GM18498 (cell line): Measurements from ENCODE around the gene CYP2W1.
"Not testable (repeated sequence)": the region's sequence is repeated elsewhere in the genome, so short reads cannot be mapped to it uniquely, and the experiment has no call there.

Experiments
- ATAC-seq: cut with Tn5 transposase; IDR thresholded peaks from one replicate; pipeline ENCODE4 v1.9.1; 2021; ENCODE audit warnings: mild to moderate bottlenecking, moderate library complexity; ENCODE audit not compliant: unreplicated experiment

Gene CYP2W1

DNA sequence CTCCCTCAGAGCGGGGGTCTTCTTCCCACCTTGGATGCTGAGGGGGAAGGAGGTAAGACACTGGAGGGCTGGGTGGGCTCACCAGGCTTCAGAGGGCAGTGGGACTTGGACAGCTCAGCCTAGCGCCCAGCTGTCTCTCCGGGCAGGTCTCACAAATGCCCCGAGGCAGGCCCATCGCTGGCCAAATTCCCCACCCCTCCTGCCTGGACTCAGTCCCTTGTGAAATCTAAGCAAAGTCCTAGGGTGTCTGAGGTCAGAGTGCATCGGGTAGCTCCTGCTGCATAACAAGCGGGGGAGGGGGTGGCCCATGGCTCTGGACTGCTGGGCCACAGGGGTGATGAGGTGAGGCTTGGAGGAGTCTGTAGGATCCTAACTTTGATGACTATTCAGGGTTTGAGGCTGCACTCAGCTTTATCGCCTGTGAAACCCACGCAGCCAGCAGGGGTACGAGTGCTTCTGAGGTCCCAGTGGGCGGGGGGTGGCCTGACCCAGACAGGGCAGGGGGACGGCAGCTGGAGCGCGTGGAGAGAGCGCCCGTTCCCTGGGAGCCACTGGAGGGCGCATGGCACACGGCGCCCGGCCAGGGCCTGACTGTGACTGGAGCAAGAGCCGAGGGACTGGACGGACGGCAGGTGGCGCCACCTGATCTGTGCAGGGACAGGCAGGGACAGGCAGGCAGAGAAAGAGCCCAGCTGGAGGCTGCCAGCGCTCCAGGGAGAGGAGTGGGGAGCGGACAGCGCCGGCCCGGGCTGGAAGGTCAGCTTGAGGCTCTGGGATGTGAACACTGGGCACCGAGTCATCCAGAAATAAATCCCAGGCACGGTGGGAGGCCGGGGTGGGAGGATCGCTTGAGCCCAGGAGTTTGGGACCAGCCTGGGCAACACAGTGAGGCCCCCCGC lies 10.0 kb downstream of the CYP2W1 start:
- ATAC-seq: peak; percentile 84

DNA sequence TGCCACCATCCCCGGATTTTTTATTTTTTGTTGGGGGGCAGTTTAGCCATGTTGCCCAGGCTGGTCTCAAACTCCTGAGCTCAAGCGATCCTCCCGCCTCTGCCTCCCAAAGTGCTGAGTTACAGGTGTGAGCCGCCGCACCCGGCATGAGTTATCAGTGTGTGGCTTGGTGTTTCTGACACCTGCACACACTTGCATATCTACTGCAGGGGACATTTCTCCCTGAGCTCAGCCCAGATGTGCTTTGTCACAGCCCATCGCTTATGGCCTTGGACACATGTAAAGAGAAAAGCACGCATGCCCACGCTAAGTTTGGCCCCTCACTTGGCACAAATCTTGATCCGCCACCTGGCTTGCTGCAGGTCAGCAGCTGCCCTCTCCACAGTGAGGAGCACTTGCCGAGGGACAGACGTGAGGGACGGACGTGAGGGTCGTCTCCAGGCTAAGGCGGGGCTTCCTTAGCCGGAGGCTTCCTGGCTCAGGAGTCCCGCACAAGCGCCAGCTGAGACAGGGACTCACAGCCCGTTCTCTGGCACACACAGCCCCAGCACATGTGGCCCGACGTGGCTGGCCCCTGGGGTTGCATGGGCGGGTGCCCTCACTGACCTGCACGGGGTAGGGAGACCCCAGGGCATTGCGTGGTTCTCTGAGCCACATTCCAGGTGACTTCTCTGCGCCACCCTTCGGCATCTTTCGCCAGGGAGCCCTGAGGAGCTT lies 11.8 kb downstream of the CYP2W1 start:
- no peak for ATAC-seq

DNA sequence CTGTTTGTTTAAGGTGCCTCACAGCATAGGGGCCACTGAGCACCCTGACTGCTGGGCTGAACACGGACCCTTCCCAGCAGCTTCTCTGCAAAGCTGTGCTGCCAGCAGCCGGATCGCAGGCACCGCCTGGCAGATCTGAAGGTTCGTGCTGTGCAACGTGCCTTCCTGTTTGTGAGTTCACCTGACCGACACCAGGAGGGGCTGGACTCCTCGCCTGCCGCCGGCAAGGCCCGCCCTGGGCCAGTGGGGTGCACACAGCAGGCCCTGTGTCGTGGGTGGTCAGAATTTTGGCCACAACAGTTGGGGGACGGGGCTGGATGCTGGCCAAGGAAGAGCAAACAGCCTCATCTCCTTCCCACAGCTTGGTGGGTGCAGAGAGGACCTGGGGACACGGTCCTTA lies 12.6 kb downstream of the CYP2W1 start:
- ATAC-seq: no peak

GRCh38 chr7:996079-996872 lies 13.3 kb downstream of the CYP2W1 start:
- ATAC-seq: no peak

- no peak for ATAC-seq
These were observed 14.7 kb downstream of the CYP2W1 start for GRCh38 chr7:997404-998395.

DNA sequence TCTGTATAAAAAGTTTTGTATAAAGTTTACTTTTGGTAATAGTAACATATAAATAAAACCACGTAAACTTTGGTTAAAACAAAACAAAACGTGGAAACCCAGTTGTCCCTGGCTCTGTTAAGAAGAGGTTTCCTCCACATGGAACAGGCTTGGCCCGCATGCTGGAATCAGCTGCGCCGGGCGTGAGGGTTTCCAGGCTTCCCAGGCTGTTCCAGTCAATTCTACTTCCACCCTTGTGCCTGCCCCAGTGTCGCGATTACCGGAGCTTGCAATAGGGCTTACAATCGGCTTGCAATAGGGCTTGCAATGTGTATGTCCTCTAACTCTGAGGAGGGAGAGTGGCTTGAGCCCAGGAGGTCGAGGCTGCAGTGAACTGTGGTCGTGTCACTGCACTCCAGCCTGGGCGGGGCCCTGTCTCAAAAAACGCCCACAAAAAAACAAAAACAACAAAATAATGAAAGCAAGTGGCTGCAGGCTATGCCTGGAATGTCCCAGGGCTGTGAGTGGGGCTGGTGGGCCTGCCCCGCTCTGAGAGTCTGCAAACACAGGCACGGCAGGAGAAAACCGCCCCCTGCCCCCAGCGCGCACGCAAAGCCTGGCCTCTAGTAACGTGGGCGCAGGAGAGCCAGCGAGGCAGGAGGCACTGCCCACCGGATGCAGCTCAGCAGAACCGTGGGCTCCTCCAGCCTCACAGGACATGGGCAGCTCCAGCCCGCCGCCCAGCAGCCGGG lies 16.3 kb downstream of the CYP2W1 start:
- no peak for ATAC-seq

DNA sequence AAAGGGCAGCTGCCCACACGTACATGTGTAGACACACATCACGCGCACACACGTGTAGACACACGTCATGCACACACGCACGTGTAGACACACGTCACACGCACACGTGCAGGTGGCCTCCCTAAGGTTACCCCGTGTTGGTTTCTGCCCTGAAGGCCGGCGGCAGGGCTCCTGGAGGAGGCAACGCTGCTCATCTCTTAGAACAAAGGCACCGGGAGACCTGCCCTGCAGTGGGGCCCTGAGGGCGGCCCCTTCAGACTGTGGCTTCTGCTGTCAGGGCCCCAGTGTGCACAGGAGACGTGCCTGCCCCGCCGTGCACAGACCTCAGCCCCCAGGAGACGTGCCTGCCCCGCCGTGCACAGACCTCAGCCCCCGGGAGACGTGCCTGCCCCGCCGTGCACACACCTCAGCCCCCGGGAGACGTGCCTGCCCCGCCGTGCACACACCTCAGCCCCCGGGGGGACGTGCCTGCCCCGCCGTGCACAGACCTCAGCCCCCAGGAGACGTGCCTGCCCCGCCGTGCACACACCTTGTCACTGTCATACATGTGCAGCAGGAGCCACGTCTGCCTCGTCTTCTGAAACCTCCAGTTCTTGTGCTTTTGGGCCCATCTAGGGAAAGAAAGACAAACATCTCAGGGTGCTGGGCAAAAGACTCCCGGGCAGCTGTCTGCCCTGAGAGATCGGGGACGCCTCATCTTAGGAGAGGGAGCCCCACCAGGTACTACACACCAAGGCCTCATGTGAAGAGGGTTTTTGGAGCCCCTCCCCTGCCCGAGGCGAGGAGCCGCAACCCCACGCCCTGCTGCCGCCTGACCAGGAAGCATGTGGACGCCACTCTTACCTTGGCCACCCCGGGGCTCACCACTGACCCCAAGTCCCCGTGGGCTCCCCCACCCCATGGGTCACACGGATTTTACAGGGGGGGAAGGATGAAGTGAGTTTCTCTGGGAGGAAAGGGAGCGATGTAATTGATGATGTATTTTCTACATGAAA lies 17.3 kb downstream of the CYP2W1 start:
- no peak for ATAC-seq

DNA sequence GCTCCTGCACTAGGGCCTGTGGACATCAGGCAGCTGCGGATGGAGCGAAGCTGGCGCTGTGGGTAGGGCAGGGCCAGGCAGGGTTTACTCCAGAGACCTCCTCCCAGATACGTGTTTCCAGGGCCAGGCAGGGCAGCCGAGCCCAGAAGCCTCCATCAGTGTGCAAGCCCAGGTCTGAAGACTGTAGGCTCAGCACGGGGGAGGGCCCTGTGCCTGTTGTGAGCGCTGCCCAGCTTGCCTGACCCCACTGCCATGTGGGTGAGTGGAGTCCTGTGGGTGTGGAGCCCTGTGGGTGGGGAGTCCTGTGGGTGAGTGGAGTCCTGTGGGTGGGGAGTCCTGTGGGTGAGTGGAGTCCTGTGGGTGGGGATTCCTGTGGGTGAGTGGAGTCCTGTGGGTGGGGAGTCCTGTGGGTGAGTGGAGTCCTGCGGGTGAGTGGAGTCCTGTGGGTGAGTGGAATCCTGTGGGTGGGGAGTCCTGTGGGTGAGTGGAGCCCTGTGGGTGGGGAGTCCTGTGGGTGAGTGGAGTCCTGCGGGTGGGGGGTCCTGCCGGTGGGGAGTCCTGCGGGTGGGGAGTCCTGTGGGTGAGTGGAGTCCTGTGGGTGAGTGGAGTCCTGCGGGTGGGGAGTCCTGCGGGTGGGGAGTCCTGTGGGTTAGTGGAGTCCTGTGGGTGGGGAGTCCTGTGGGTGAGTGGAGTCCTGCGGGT lies 18.2 kb downstream of the CYP2W1 start:
- ATAC-seq: not testable (repeated sequence)

GRCh38 chr7:1002026-1002425 lies 19.0 kb downstream of the CYP2W1 start:
- not testable (repeated sequence) for ATAC-seq

DNA sequence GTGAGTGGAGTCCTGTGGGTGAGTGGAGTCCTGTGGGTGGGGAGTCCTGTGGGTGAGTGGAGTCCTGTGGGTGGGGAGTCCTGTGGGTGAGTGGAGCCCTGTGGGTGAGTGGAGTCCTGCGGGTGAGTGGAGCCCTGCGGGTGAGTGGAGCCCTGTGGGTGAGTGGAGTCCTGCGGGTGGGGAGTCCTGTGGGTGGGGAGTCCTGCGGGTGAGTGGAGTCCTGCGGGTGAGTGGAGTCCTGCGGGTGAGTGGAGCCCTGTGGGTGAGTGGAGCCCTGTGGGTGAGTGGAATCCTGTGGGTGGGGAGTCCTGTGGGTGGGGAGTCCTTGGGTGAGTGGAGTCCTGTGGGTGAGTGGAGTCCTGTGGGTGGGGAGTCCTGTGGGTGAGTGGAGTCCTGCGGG lies 19.5 kb downstream of the CYP2W1 start:
- ATAC-seq: not testable (repeated sequence)

DNA sequence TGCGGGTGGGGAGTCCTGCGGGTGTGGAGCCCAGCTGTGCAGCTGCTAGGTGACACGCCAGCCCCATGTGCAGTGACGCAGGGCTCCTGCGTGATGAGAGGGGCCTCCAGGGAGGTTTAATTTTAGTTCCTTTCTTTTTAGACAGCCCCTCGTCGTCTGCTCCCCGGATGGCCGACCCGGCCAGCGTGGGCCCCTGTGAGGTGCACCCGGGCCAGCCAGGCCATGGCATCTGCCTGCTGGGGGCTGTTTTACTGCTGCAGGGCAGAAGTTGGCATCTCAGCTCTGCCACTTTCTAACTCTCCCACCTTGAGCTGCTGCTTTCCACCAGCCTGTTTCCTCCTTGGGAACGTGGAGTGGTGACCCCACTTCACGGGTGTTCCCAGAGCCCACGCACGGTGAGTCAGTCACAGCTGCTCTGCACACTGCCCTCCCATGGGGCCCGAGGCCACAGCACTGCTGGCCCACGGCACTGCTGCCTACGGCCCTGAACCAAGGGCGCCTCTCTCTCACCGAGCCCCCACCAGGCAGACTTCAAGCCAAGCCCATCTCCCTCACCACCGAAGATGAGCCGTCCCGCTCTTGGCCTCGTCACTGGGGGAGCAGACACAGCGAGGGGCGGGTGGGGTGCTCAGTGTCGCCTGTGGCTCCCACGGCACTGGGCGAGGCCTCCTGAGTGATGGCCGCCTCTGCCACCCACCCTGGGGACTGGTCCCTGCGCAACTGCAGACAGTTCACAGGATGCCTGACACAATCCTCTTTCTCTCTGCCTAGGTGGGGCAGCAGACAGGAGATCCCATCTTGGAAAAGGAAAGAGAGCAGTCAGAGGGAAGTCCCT lies 21.3 kb downstream of the CYP2W1 start:
- ATAC-seq: no peak

DNA sequence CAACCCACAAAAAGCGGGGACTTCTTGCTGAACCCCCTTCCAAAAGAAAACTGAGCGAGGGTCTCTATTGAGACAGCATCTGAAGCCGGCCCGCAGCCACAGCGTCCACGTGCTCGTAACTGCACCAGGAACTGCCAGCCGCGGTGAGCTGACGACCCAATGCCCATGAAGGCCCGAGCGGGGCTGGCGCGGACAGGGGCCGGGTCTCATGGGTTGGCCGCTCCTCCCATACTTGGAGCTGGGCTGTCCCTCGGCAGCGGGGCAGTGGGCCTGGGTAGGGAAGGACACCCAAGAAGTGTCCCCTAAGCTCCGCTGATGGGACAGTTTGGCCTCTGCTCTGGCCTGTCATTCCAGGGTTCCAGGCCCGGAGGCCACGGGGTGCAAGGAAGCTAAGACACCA lies 22.3 kb downstream of the CYP2W1 start:
- no peak for ATAC-seq

DNA sequence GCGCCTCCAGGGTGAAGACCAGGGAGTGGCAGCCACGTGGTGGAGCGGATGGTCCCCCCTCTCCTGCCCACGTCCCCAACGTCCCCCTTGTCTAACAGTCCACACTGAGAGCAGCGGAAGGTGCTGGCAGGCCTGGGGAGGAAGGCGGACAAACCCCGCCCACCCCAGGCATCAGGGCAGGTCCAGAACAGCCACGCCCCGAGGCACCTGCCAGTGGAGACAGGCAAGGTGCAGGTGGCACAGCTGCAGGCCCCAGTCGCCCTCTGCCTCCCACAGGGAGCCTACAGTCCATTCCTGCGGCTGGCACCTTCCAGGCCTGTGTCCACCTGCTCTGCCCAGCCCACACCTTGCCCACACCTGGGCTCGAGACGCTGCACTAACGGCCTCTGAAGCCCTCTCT lies 24.9 kb downstream of the CYP2W1 start:
- no peak for ATAC-seq

DNA sequence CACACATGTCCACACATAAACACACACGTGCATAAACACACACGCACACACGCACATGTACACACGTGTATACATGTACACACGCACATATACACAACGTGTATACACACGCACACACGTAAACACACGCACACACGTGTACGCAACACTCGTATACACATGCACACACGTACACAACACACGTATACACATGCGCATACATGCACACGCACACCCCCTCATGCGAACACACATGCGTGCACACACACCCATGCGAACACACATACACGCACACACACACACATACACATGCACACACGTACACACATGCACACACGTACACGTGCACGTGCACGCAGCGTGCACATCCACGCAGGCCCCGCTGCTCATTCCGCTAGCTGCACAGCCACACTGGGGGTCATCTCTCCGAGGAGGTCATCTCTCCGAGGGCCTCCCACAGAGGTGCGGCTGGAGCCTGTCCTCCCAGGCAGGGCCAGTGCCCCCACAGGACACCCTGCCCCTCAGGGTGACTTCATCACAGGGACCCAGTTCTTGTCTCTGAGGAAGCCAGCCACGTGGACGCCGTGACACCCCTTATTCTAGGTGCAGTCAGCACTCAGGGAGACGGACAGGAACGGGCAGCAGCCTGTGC lies 25.9 kb downstream of the CYP2W1 start:
- ATAC-seq: no peak

DNA sequence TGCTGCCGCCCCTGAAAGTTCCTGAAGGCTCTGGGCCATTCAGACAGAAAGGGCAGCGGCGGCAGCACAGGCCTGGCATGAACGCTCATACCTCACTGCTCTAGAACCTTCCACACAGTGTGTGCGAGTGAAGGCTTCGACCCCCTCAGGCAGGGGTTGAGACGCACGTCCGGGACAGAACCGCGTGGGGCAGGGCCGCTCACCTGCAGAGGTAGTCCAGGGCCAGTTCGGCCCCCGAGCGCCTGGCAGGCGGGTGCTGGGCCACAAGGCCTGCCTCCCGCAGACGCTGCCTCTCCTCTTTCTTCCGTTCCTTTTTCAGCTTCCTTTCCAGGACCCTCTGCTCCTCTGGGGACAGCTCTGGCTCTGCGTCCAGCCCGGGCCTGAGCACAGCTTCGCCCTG lies 26.8 kb downstream of the CYP2W1 start:
- no peak for ATAC-seq

- ATAC-seq: no peak
These were observed 27.2 kb downstream of the CYP2W1 start for GRCh38 chr7:1010226-1010625.
